Measurements from ENCODE around the gene RDH11. TPM values are rescaled to one million over a fixed set of nuclear protein-coding genes. Genes with fewer than 3 reads are reported as not detected.

Gene RDH11
- total RNA-seq, 1 donor from 2014 or later: 63.2 TPM

GRCh38 chr14:67697006-67697405, 1.4 kb upstream of the RDH11 start:
- intact Hi-C loops (cut with micrococcal nuclease): loop anchor here (5.0 kb wide), 2 partner anchors 325 to 1095 kb away; partner anchors contain the start of gene ZFP36L1
- no peak for DNase-seq (ENCODE audit: low spot score)
- no peak overlapping the region for H3K27ac Mint-ChIP-seq
- peaks cover 32% of the 10 kb centered on the region for H3K4me1 Mint-ChIP-seq (ENCODE audit: low read depth)
- H3K27me3 Mint-ChIP-seq (ENCODE audit: insufficient read depth): no peaks in the 10 kb centered on the region
- H3K4me3 Mint-ChIP-seq: no peak overlapping the region
- H3K36me3 Mint-ChIP-seq (ENCODE audit: low read depth): peaks cover 5% of the 10 kb centered on the region
- no peaks in the 10 kb centered on the region for H3K9me3 Mint-ChIP-seq

- intact Hi-C loops (cut with micrococcal nuclease): loop anchor here (1.0 to 5.0 kb wide), 12 partner anchors 9 to 1186 kb away; partner anchors contain the start of genes ARG2, EIF2S1, GPHN and PALS1
- peak; percentile 72 for DNase-seq (ENCODE audit: low spot score)
- peak overlapping the region; percentile 95 for H3K4me3 Mint-ChIP-seq
- peak overlapping the region; percentile 98 for H3K27ac Mint-ChIP-seq
- peaks cover 42% of the 10 kb centered on the region for H3K4me1 Mint-ChIP-seq (ENCODE audit: low read depth)
- H3K27me3 Mint-ChIP-seq (ENCODE audit: insufficient read depth): no peaks in the 10 kb centered on the region
- peaks cover 21% of the 10 kb centered on the region for H3K36me3 Mint-ChIP-seq (ENCODE audit: low read depth)
- no peaks in the 10 kb centered on the region for H3K9me3 Mint-ChIP-seq
These were observed 672 bp downstream of the RDH11 start for GRCh38 chr14:67694791-67695393.

GRCh38 chr14:67690011-67690410, 5.6 kb downstream of the RDH11 start:
- no peak for DNase-seq (ENCODE audit: low spot score)
- H3K27ac Mint-ChIP-seq: no peak overlapping the region
- peaks cover 36% of the 10 kb centered on the region for H3K4me1 Mint-ChIP-seq (ENCODE audit: low read depth)
- H3K9me3 Mint-ChIP-seq: no peaks in the 10 kb centered on the region
- no peaks in the 10 kb centered on the region for H3K27me3 Mint-ChIP-seq (ENCODE audit: insufficient read depth)
- H3K4me3 Mint-ChIP-seq: no peak overlapping the region
- intact Hi-C loops (cut with micrococcal nuclease): loop anchor here (5.0 kb wide), 1 partner anchor 448 kb away; the partner anchor contains the start of gene PALS1
- peaks cover 59% of the 10 kb centered on the region for H3K36me3 Mint-ChIP-seq (ENCODE audit: low read depth)

- DNase-seq (ENCODE audit: low spot score): no peak
- Mint-ChIP-seq H3K4me1 (ENCODE audit: low read depth) (peaks cover 26% of the 10 kb centered on the region), H3K27me3 (ENCODE audit: insufficient read depth) (no peaks in the 10 kb centered on the region), H3K36me3 (ENCODE audit: low read depth) (peaks cover 68% of the 10 kb centered on the region), H3K27ac (no peak overlapping the region), H3K9me3 (no peaks in the 10 kb centered on the region), H3K4me3 (no peak overlapping the region)
- intact Hi-C loops (cut with micrococcal nuclease): no loop called here
These were observed 11.7 kb downstream of the RDH11 start for GRCh38 chr14:67683842-67684241.

- H3K4me3 Mint-ChIP-seq: no peak overlapping the region
- H3K4me1 Mint-ChIP-seq (ENCODE audit: low read depth): peaks cover 42% of the 10 kb centered on the region
- no peaks in the 10 kb centered on the region for H3K27me3 Mint-ChIP-seq (ENCODE audit: insufficient read depth)
- DNase-seq (ENCODE audit: low spot score): no peak
- intact Hi-C loops (cut with micrococcal nuclease): loop anchor here (1.0 kb wide), 2 partner anchors 13 to 14 kb away; partner anchors contain the start of gene RDH11
- H3K27ac Mint-ChIP-seq: peak overlapping the region; percentile 52
- H3K36me3 Mint-ChIP-seq (ENCODE audit: low read depth): peaks cover 66% of the 10 kb centered on the region
- H3K9me3 Mint-ChIP-seq: no peaks in the 10 kb centered on the region
These were observed 14.6 kb downstream of the RDH11 start for GRCh38 chr14:67680941-67681340.

DNA sequence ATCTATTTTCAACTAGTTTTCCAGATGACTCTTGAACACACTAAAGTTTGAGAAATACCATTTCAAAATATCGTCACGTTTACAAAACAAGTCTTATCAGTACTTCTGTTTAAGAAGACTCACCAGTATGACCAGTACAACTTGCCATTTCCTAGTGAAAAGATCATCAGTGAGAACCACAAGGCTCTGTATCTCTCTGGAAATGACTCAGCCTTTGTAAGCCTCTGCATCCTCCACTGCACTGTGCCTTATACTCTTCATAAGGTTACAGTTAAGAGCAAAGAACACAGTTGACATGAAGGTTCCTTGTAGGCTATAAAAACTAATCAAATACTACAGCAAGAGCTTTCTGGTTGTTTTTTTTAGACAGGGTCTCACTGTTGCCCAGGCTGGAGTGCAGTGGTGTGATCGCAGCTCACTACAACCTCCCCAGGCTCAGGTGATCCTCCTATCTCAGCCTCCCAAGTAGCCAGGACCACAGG, 15.4 kb downstream of the RDH11 start:
- Mint-ChIP-seq H3K27me3 (ENCODE audit: insufficient read depth) (no peaks in the 10 kb centered on the region), H3K36me3 (ENCODE audit: low read depth) (peaks cover 58% of the 10 kb centered on the region), H3K9me3 (no peaks in the 10 kb centered on the region), H3K4me3 (peak overlapping the region; percentile 7), H3K4me1 (ENCODE audit: low read depth) (peaks cover 48% of the 10 kb centered on the region), H3K27ac (peak overlapping the region; percentile 34)
- intact Hi-C loops (cut with micrococcal nuclease): loop anchor here (1.0 kb wide), 2 partner anchors 12 to 15 kb away; partner anchors contain the start of gene RDH11
- peak; percentile 42 for DNase-seq (ENCODE audit: low spot score)

DNA sequence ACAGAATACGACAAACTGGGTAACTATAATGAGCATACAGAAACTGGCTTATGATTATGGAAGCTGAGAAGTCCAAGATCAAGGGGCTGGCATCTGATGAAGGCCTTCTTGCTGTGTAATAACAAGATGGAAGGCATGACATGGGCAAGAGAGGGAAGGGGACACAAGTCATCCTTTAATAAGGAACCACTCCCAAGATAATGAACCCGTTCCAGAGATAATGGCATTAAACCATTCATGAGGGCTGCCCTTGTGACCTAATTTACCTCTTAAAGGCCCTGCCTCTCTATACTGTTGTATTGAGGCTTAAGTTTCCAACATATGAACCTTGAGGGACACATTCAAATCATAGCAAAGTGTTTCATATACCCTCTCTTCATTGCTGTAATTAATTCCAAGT, 16.6 kb downstream of the RDH11 start:
- Mint-ChIP-seq H3K4me1 (ENCODE audit: low read depth) (peaks cover 46% of the 10 kb centered on the region), H3K36me3 (ENCODE audit: low read depth) (peaks cover 51% of the 10 kb centered on the region), H3K27me3 (ENCODE audit: insufficient read depth) (no peaks in the 10 kb centered on the region)

DNA sequence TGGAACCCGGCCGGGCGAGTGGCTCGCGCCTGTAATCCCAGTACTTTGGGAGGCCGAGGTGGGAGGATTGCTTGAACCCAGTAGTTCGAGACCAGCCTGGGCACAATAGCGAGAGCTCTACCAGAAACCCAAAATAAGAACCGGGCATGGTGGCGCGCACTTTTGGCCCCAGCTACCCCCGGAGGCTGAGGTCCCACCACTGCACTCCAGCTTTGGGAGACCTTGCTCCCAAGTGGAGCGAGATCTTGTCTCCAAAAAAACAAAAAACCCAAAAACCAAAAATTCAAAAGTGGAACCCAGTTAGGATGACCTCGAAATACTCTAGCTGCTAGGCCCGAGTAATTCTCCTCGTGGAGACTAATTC, 20.4 kb downstream of the RDH11 start:
- intact Hi-C loops (cut with micrococcal nuclease): loop anchor here (1.0 to 10.0 kb wide), 7 partner anchors 20 to 1720 kb away; partner anchors contain the start of genes ARG2, EIF2S1, ERH and PIGH

More for the DNA sequence above, 16.6 kb downstream of the RDH11 start:
- intact Hi-C loops (cut with micrococcal nuclease): loop anchor here (5.0 to 10.0 kb wide), 2 partner anchors 138 to 1716 kb away; partner anchors contain the start of genes ERH, RAD51B, SLC39A9 and ZFYVE26
- Mint-ChIP-seq H3K27ac (no peak overlapping the region), H3K4me3 (no peak overlapping the region), H3K9me3 (no peaks in the 10 kb centered on the region)
- no peak for DNase-seq (ENCODE audit: low spot score)

DNA sequence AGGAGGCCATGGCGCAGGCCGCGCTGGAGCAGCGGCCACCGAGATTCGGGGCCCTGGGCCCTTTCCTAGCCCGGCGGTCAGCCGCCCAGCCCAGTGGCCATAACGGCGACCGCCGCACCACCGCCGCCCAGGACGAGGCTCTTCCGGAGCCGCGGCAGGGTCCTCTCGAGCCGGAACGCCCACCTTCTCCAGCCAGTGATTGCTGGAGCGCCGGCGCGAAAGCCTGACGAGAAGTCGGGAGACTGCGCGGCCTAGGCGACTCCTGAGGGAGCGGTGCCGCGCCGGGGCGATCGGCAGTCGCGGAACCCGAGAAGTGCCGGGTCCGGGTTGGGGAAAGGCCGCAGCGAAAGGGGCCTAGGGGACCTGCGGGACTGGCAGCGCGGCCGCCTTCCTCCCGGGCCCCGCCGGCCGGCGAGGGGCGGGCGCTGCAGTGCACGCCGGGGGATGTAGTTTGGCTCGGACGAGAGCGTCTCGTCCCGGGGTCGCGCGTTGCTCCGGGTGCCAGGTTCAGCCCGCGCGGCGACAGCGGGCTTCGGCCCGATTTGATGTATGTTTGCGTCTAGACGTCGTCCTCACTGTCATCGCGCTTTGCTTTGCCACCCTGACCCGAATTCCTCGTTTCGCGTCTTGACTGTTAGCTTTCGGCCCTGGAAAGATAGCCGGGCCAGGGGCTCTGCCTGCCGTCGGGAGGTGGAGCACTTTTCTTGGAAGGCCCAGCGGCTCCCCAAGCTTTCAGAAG, 20.9 kb downstream of the RDH11 start, which contains the start of gene VTI1B:
VTI1B (minus strand) TSS at position 153 of the 739 bp plus-strand sequence; CDS start at position 10, 143 bp downstream.
- intact Hi-C loops (cut with micrococcal nuclease): loop anchor here (1.0 to 10.0 kb wide), 7 partner anchors 21 to 1720 kb away; partner anchors contain the start of genes ARG2, EIF2S1, ERH and PIGH
- Mint-ChIP-seq H3K36me3 (ENCODE audit: low read depth) (peaks cover 24% of the 10 kb centered on the region), H3K4me3 (peak within 1 kb of the TSS; percentile 90), H3K27me3 (ENCODE audit: insufficient read depth) (no peaks in the 10 kb centered on the region), H3K4me1 (ENCODE audit: low read depth) (peaks cover 41% of the 10 kb centered on the region), H3K27ac (peak within 1 kb of the TSS; percentile 87), H3K9me3 (no peaks in the 10 kb centered on the region)
- peak; percentile 70 for DNase-seq (ENCODE audit: low spot score)

More for the DNA sequence above, 20.4 kb downstream of the RDH11 start:
- peak overlapping the region; percentile 90 for H3K4me3 Mint-ChIP-seq
- peaks cover 27% of the 10 kb centered on the region for H3K36me3 Mint-ChIP-seq (ENCODE audit: low read depth)
- H3K4me1 Mint-ChIP-seq (ENCODE audit: low read depth): peaks cover 46% of the 10 kb centered on the region
- H3K27ac Mint-ChIP-seq: peak overlapping the region; percentile 87
- H3K9me3 Mint-ChIP-seq: no peaks in the 10 kb centered on the region
- H3K27me3 Mint-ChIP-seq (ENCODE audit: insufficient read depth): no peaks in the 10 kb centered on the region
- no peak for DNase-seq (ENCODE audit: low spot score)

DNA sequence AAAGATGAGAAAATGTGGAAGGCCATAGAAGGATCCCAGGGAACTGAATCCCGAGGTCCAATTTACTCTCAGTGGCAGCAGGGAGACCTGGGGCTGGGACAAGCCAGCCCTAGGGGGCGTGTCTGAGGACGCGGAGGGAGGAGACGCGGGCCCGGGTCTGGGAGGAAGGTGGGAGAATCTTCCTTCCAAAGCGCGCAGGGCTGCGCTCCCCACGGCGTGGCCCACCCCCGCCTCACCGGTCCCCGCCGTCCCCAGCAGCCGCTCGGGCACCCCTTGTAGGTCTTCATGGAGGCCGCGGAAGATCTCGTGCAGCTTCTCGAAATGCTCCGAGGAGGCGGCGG, 21.5 kb downstream of the RDH11 start:
- Mint-ChIP-seq H3K27ac (peak overlapping the region; percentile 64), H3K9me3 (no peaks in the 10 kb centered on the region), H3K4me3 (peak overlapping the region; percentile 85), H3K4me1 (ENCODE audit: low read depth) (peaks cover 45% of the 10 kb centered on the region), H3K36me3 (ENCODE audit: low read depth) (peaks cover 24% of the 10 kb centered on the region), H3K27me3 (ENCODE audit: insufficient read depth) (no peaks in the 10 kb centered on the region)
- intact Hi-C loops (cut with micrococcal nuclease): loop anchor here (2.0 to 10.0 kb wide), 5 partner anchors 31 to 1721 kb away; partner anchors contain the start of genes ARG2, EIF2S1, ERH and PIGH
- DNase-seq (ENCODE audit: low spot score): peak; percentile 53

GRCh38 chr14:67673451-67673850, 22.1 kb downstream of the RDH11 start:
- H3K27ac Mint-ChIP-seq: peak overlapping the region; percentile 64
- DNase-seq (ENCODE audit: low spot score): no peak
- no peaks in the 10 kb centered on the region for H3K27me3 Mint-ChIP-seq (ENCODE audit: insufficient read depth)
- peaks cover 46% of the 10 kb centered on the region for H3K4me1 Mint-ChIP-seq (ENCODE audit: low read depth)
- H3K36me3 Mint-ChIP-seq (ENCODE audit: low read depth): peaks cover 20% of the 10 kb centered on the region
- H3K4me3 Mint-ChIP-seq: peak overlapping the region; percentile 85
- intact Hi-C loops (cut with micrococcal nuclease): loop anchor here (10.0 kb wide), 1 partner anchor 1721 kb away; the partner anchor contains the start of genes ERH and SLC39A9
- no peaks in the 10 kb centered on the region for H3K9me3 Mint-ChIP-seq

- intact Hi-C loops (cut with micrococcal nuclease): loop anchor here (1.0 kb wide), 1 partner anchor 12 kb away; no protein-coding TSS in a partner anchor
- H3K4me1 Mint-ChIP-seq (ENCODE audit: low read depth): peaks cover 43% of the 10 kb centered on the region
These were observed 27.0 kb downstream of the RDH11 start for GRCh38 chr14:67668559-67668958.

More at GRCh38 chr14:67668559-67668958, 27.0 kb downstream of the RDH11 start:
- Mint-ChIP-seq H3K9me3 (no peaks in the 10 kb centered on the region), H3K27ac (peak overlapping the region; percentile 22), H3K36me3 (ENCODE audit: low read depth) (peaks cover 4% of the 10 kb centered on the region), H3K4me3 (no peak overlapping the region), H3K27me3 (ENCODE audit: insufficient read depth) (no peaks in the 10 kb centered on the region)
- no peak for DNase-seq (ENCODE audit: low spot score)
